GM12891 (cell line): ENCODE data around the gene IL17RD.

ENCODE experiments used
- DNase-seq: peaks from one replicate; pipeline ENCODE4 v3.0.0; 2011; ENCODE audit warnings: low spot score; ENCODE audit not compliant: insufficient read length
- FAIRE-seq: peaks from 2 replicates; lab custom pipeline; 2011; peaks lifted over from hg19 to GRCh38; lab: Jason Lieb, UNC
- PAX5 ChIP-seq: IDR thresholded peaks from 2 replicates; pipeline ENCODE4 v1.6.1; 2011; ENCODE audit warnings: low read length, moderate library complexity, mild to moderate bottlenecking; ENCODE audit not compliant: insufficient read depth, severe bottlenecking
- POLR2A ChIP-seq: IDR thresholded peaks from 2 replicates; pipeline ENCODE4 v1.6.1; 2011; ENCODE audit warnings: low read depth, low read length, control low read depth
- POLR2AphosphoS5 ChIP-seq: IDR thresholded peaks from 2 replicates; pipeline ENCODE4 v1.6.1; 2011; ENCODE audit warnings: low read depth, low read length, control low read depth
- POU2F2 ChIP-seq: IDR thresholded peaks from 2 replicates; pipeline ENCODE4 v1.6.1; 2011; ENCODE audit warnings: low read depth, mild to moderate bottlenecking, control low read depth, low read length, moderate library complexity
- SPI1 ChIP-seq: IDR thresholded peaks from 2 replicates; pipeline ENCODE4 v1.6.1; 2011; ENCODE audit warnings: low read depth, low read length, control low read depth
- TAF1 ChIP-seq: IDR thresholded peaks from 2 replicates; pipeline ENCODE4 v1.6.1; 2011; ENCODE audit warnings: low read depth, low read length, control low read depth

Gene IL17RD

GRCh38 chr3:57046101-57046765 is 118.9 kb downstream of the IL17RD start:
- DNase-seq (no peak), FAIRE-seq (no peak)
- no peak for TF ChIP-seq POU2F2
- TF ChIP-seq TAF1 = no peak
- TF ChIP-seq POLR2AphosphoS5 = no peak
- no peak for TF ChIP-seq POLR2A
- no peak for TF ChIP-seq PAX5
- no peak for TF ChIP-seq SPI1

GRCh38 chr3:57043518-57043917 is 121.6 kb downstream of the IL17RD start:
- FAIRE-seq = no peak
- DNase-seq = no peak
- TF ChIP-seq PAX5 (peak; percentile 87), POU2F2 (no peak)

GRCh38 chr3:57041674-57042073 is 123.5 kb downstream of the IL17RD start:
- no peak for DNase-seq
- FAIRE-seq = no peak
- TF ChIP-seq POLR2AphosphoS5 (no peak), PAX5 (no peak), TAF1 (no peak), POLR2A (no peak), SPI1 (no peak), POU2F2 (no peak)
